Renal cortical epithelial cell (primary cell): ENCODE results near the gene COQ7. TPM values are rescaled to one million over a fixed set of nuclear protein-coding genes. Genes with fewer than 3 reads are reported as not detected.

ENCODE experiments used
- DNase-seq: peaks from one replicate; pipeline ENCODE4 v3.0.0-alpha.2; 2011; ENCODE audit warnings: low read depth
- total RNA-seq: library from RNA; depleted of rRNA; stranded (reverse); fragments of >200 nt; gene quantifications from 2 replicates; pipeline ENCODE4 v1.2.3, GENCODE V29; 2014

Gene COQ7
- total RNA-seq = 12.3 and 28.1 TPM in 2 replicates

- DNase-seq = peak; percentile 99
Observed at GRCh38 chr16:19067349-19068236, at the start of gene COQ7. COQ7 (plus strand) TSS chr16:19067614; CDS start chr16:19067665, 51 bp downstream.

- no peak for DNase-seq
Observed at GRCh38 chr16:19020689-19021088, 46.7 kb upstream of the COQ7 start.

GRCh38 chr16:19021747-19022146 lies 45.7 kb upstream of the COQ7 start:
- DNase-seq = no peak

GRCh38 chr16:19027416-19027815 lies 40.0 kb upstream of the COQ7 start:
- DNase-seq = no peak

- no peak for DNase-seq
Observed at GRCh38 chr16:19029980-19030379, 37.4 kb upstream of the COQ7 start.

- DNase-seq = no peak
Observed at GRCh38 chr16:19031738-19032137, 35.7 kb upstream of the COQ7 start.

- DNase-seq = no peak
Observed at GRCh38 chr16:19033761-19034160, 33.7 kb upstream of the COQ7 start.

GRCh38 chr16:19040400-19040799 lies 27.0 kb upstream of the COQ7 start:
- no peak for DNase-seq

GRCh38 chr16:19044769-19045168 lies 22.6 kb upstream of the COQ7 start:
- no peak for DNase-seq

- no peak for DNase-seq
Observed at GRCh38 chr16:19046062-19046461, 21.4 kb upstream of the COQ7 start.

GRCh38 chr16:19062706-19063105 lies 4.7 kb upstream of the COQ7 start:
- DNase-seq = no peak

GRCh38 chr16:19066988-19067348 lies 446 bp upstream of the COQ7 start:
- DNase-seq = no peak

GRCh38 chr16:19068237-19068815 lies 912 bp downstream of the COQ7 start:
- no peak for DNase-seq

GRCh38 chr16:19071811-19072777 lies 4.7 kb downstream of the COQ7 start:
- peak; percentile 40 for DNase-seq

- DNase-seq = no peak
Observed at GRCh38 chr16:19073344-19073743, 5.9 kb downstream of the COQ7 start.

- no peak for DNase-seq
Observed at GRCh38 chr16:19073863-19074262, 6.4 kb downstream of the COQ7 start.

- DNase-seq = no peak
Observed at GRCh38 chr16:19075511-19075910, 8.1 kb downstream of the COQ7 start.

GRCh38 chr16:19077879-19078278 lies 10.5 kb downstream of the COQ7 start:
- no peak for DNase-seq

GRCh38 chr16:19083670-19084069 lies 16.3 kb downstream of the COQ7 start:
- DNase-seq = no peak

- DNase-seq = no peak
Observed at GRCh38 chr16:19084139-19084538, 16.7 kb downstream of the COQ7 start.

- DNase-seq = no peak
Observed at GRCh38 chr16:19084879-19085278, 17.5 kb downstream of the COQ7 start.

GRCh38 chr16:19085679-19086200 lies 18.3 kb downstream of the COQ7 start:
- peak; percentile 27 for DNase-seq
